Putamen (tissue), 1 donor: ENCODE data around the gene BRCC3.
"Not testable (repeated sequence)": the region's sequence is repeated elsewhere in the genome, so short reads cannot be mapped to it uniquely, and the experiment has no call there.

Experiments
- DNase-seq: peaks from one replicate; pipeline ENCODE4 v3.0.0-alpha.2; 2016; ENCODE audit warnings: low spot score

The BRCC3 gene

GRCh38 chrX:155144926-155145325 is 73.6 kb downstream of the BRCC3 start:
- DNase-seq = no peak

GRCh38 chrX:155147612-155148011 is 76.3 kb downstream of the BRCC3 start:
- not testable (repeated sequence) for DNase-seq

DNA sequence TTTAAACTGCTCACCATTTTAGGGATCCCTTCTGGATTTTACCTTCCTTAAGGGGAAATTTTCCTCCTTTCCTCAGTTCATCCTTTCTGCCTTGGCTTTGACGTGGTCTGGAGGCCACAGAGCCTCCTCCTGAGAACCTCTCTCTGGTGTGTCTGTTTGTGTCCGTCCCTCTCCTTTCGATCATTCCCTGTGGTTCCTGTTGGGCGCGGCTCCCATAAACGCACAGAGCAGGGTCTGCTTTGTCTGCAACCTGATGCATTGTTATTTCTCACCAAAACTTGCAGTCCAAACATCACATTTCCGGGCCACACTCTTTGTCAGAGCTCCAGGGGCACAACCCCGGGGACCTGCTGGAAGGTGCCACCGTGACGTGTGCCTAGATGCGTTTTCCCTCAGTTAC is 76.9 kb downstream of the BRCC3 start:
- DNase-seq = not testable (repeated sequence)

DNA sequence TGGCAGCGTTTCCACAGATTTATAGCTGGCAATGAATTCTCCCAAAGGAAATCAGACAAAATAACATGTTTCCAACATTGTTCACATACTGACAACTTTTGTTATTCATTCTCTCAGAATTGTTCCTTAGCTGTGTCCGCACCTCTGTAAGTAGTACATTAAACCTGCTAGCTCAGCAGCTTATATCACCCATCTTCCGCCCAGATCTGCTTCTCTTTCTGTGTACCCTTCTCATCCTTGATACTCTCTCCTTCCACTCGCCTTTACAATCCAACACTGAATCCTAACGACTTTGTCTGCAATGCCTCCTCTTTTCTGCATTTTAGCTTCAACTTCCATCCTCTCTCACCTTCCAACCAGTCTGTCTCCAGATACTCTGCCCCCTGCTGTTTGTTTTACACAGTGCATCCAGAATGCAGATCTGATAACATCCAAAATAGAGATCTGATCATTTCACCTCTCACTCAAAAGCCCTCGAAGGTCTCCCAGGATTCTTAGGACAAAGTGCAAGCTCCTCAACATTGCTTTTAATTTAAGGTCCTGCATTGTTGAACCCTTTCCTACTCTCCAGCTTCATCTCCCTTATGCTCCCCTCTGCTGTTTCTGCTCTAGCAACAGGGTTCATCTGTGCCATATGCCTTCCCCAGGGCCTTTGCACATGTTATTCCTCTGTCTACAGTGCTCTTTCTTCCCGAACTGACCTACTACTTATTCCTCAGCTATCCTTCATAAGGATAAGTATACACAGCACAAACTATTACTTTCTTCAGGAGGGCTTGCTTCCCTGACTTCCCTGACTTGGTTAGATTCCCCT is 77.6 kb downstream of the BRCC3 start:
- no peak for DNase-seq

- no peak for DNase-seq
Observed at GRCh38 chrX:155169881-155170280, 98.6 kb downstream of the BRCC3 start.
